Measurements from ENCODE around the gene COL4A1.

COL4A1 gene

DNA sequence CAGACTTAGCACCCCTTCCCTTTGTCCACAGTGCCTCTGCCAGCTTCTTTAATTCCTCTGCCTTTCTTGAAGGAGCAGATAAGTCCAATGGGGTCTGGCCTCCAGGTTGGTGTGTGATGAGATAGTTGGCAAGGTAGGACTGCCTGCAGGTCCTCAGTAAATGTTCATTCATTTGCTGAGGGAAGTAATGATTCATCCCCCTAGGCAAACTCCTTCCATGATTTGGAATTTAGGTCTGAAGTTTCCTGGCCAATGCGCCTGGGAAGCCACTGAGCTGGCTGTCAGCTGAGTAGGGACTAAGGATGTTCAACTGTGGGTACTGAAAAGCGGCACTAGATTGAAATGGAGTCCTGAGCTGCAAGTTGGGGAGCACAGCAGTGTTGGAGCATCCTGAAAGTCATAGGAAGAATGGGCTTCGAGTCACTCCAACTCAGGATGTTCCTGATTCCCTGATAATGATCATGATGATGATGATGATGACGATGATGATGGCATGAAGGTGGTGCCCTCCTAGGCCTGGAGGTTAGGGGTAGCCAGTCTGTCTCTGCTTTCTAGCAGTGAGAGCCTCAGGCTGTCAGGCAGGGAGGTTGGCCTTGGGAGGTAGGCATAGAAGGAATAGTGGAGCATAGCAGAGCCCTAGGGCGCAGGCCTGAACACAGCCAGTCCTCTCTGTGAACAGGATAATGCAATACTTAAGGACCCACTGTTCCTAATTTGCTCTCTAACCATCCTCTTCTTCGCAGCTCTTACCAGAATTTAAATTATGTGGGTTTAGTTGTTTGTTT lies 44.9 kb upstream of the COL4A1 start:
- no peaks in the 10 kb centered on the region for H3K27me3 ChIP-seq (ENCODE audit: insufficient read depth, low read length, poor library complexity, severe bottlenecking)
- no peak overlapping the region for H3K4me3 ChIP-seq (ENCODE audit: low read length, poor library complexity, severe bottlenecking)
- no peaks in the 10 kb centered on the region for H3K9me2 ChIP-seq (replicated peaks; ENCODE audit: low read depth, low read length)
- TF ChIP-seq, protein P1, sequence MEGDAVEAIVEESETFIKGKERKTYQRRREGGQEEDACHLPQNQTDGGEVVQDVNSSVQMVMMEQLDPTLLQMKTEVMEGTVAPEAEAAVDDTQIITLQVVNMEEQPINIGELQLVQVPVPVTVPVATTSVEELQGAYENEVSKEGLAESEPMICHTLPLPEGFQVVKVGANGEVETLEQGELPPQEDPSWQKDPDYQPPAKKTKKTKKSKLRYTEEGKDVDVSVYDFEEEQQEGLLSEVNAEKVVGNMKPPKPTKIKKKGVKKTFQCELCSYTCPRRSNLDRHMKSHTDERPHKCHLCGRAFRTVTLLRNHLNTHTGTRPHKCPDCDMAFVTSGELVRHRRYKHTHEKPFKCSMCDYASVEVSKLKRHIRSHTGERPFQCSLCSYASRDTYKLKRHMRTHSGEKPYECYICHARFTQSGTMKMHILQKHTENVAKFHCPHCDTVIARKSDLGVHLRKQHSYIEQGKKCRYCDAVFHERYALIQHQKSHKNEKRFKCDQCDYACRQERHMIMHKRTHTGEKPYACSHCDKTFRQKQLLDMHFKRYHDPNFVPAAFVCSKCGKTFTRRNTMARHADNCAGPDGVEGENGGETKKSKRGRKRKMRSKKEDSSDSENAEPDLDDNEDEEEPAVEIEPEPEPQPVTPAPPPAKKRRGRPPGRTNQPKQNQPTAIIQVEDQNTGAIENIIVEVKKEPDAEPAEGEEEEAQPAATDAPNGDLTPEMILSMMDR (conservative IDR thresholded peaks at IDR 0.05; ENCODE audit: low read length) = no peak
- TF ChIP-seq EZH2phosphoT487 (IDR thresholded peaks at IDR 0.05; ENCODE audit: borderline replicate concordance) = no peak
- no peaks in the 10 kb centered on the region for H3F3A ChIP-seq (ENCODE audit: low read depth)
- H4K20me1 ChIP-seq (ENCODE audit: insufficient read depth, low read length, poor library complexity, severe bottlenecking) = no peaks in the 10 kb centered on the region
- no peak overlapping the region for H3K4me2 ChIP-seq (ENCODE audit: low read depth, low read length, poor library complexity, severe bottlenecking)
- no peaks in the 10 kb centered on the region for H3K4me1 ChIP-seq (ENCODE audit: insufficient read depth, low read length, poor library complexity, severe bottlenecking)
- no peak overlapping the region for H2AFZ ChIP-seq (ENCODE audit: low read length)
- no peak overlapping the region for H3K9ac ChIP-seq (ENCODE audit: low read depth, low read length, poor library complexity, severe bottlenecking)
- H3K9me3 ChIP-seq (ENCODE audit: insufficient read depth, low read depth, low read length) = no peaks in the 10 kb centered on the region
- H3K79me2 ChIP-seq (ENCODE audit: insufficient read depth, low read length) = no peaks in the 10 kb centered on the region
- no peaks in the 10 kb centered on the region for H3K36me3 ChIP-seq (ENCODE audit: insufficient read depth, low read length)

DNA sequence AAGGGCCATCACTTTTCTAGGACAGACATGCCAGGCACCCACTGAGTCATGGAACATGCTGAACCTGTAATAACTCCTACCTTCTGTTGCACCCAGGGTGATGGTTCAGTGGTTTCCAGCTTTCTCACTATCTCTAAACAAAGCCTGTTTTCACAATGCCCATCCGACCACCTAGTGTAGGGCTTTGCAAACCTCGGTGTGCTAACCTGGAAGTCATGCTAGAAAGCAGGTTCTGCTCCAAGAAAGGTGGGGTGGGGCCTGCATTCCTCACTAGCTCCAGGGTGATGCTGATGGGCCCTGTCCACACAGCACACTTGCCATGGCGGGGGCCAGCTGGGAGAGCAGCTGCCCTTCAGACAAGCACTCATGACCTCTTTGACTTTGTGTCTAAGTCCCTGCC lies 43.6 kb upstream of the COL4A1 start:
- Histone ChIP-seq H3K4me3 (ENCODE audit: low read length, poor library complexity, severe bottlenecking) (no peak overlapping the region), H3K9me2 (replicated peaks; ENCODE audit: low read depth, low read length) (no peaks in the 10 kb centered on the region), H3F3A (ENCODE audit: low read depth) (no peaks in the 10 kb centered on the region), H3K9me3 (ENCODE audit: insufficient read depth, low read depth, low read length) (no peaks in the 10 kb centered on the region), H3K79me2 (ENCODE audit: insufficient read depth, low read length) (no peaks in the 10 kb centered on the region), H2AFZ (ENCODE audit: low read length) (no peak overlapping the region), H3K9ac (ENCODE audit: low read depth, low read length, poor library complexity, severe bottlenecking) (no peak overlapping the region), H3K4me1 (ENCODE audit: insufficient read depth, low read length, poor library complexity, severe bottlenecking) (no peaks in the 10 kb centered on the region), H4K20me1 (ENCODE audit: insufficient read depth, low read length, poor library complexity, severe bottlenecking) (no peaks in the 10 kb centered on the region), H3K4me2 (ENCODE audit: low read depth, low read length, poor library complexity, severe bottlenecking) (no peak overlapping the region), H3K27me3 (ENCODE audit: insufficient read depth, low read length, poor library complexity, severe bottlenecking) (no peaks in the 10 kb centered on the region), H3K36me3 (ENCODE audit: insufficient read depth, low read length) (no peaks in the 10 kb centered on the region)
- TF ChIP-seq EZH2phosphoT487 (IDR thresholded peaks at IDR 0.05; ENCODE audit: borderline replicate concordance) = no peak
- TF ChIP-seq, protein P1 (conservative IDR thresholded peaks at IDR 0.05; ENCODE audit: low read length) = no peak

DNA sequence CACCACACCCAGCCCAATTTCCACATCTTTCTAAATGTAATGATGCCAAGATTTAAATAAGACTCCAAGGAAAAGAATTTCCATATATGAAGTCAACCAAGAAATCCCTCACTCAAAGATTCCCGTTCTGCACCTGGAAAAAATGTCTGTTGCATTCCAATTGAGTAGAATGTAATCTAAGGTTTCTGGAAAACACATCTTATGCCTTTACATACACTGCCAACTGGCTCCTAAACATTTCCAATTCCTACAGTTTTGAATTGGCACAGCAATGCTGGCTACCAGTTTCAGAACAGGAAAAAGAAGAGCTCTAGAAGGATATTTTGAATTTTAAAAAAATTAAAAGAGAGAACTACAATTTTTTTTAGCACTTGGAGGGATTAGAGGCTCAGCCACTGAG lies 43.1 kb upstream of the COL4A1 start:
- Histone ChIP-seq H3K36me3 (ENCODE audit: insufficient read depth, low read length) (no peaks in the 10 kb centered on the region), H3K79me2 (ENCODE audit: insufficient read depth, low read length) (no peaks in the 10 kb centered on the region), H3K9me3 (ENCODE audit: insufficient read depth, low read depth, low read length) (no peaks in the 10 kb centered on the region), H3K4me1 (ENCODE audit: insufficient read depth, low read length, poor library complexity, severe bottlenecking) (no peaks in the 10 kb centered on the region), H3K27me3 (ENCODE audit: insufficient read depth, low read length, poor library complexity, severe bottlenecking) (no peaks in the 10 kb centered on the region), H3F3A (ENCODE audit: low read depth) (no peaks in the 10 kb centered on the region), H4K20me1 (ENCODE audit: insufficient read depth, low read length, poor library complexity, severe bottlenecking) (no peaks in the 10 kb centered on the region), H3K9me2 (replicated peaks; ENCODE audit: low read depth, low read length) (no peaks in the 10 kb centered on the region), H2AFZ (ENCODE audit: low read length) (no peak overlapping the region), H3K9ac (ENCODE audit: low read depth, low read length, poor library complexity, severe bottlenecking) (no peak overlapping the region), H3K4me3 (ENCODE audit: low read length, poor library complexity, severe bottlenecking) (no peak overlapping the region), H3K4me2 (ENCODE audit: low read depth, low read length, poor library complexity, severe bottlenecking) (no peak overlapping the region)
- TF ChIP-seq, protein P1 (conservative IDR thresholded peaks at IDR 0.05; ENCODE audit: low read length) = no peak
- TF ChIP-seq EZH2phosphoT487 (IDR thresholded peaks at IDR 0.05; ENCODE audit: borderline replicate concordance) = no peak

Data from Loucy (cell line).